Transverse colon (tissue), 4 donors: ENCODE measurements around the gene BACH1. TPM values are rescaled to one million over a fixed set of nuclear protein-coding genes. Genes with fewer than 3 reads are reported as not detected.

Source experiments
- DNase-seq: peaks from one replicate; pipeline ENCODE4 v3.0.0-alpha.2; 2019
- H3K27ac ChIP-seq, 4 donors: fragments of 200-600 bp; sonication (generic); 2 replicates each; pipeline ENCODE4 v1.5.1; 2016 to 2018; ENCODE audit warnings: inconsistent platforms in 4 of 4
- H3K27me3 ChIP-seq: fragments of 200-600 bp; sonication (generic); 2 replicates; pipeline ENCODE4 v1.5.1; 2017; ENCODE audit warnings: inconsistent platforms
- H3K36me3 ChIP-seq, 4 donors: fragments of 200-600 bp; sonication (generic); 2 replicates each; pipeline ENCODE4 v1.5.1; 2017 to 2019; ENCODE audit warnings: inconsistent platforms in 4 of 4
- H3K4me1 ChIP-seq, 4 donors: fragments of 200-600 bp; sonication (generic); 2 replicates each; pipeline ENCODE4 v1.5.1; 2017 to 2020; ENCODE audit warnings: inconsistent platforms in 4 of 4
- H3K4me3 ChIP-seq, 4 donors: fragments of 200-600 bp; sonication (generic); 1 replicate in 1 of 4; 2 replicates in 3 of 4; pipeline versions ENCODE4 v1.5.1 to v1.6.1; 2017 to 2019; ENCODE audit warnings: inconsistent platforms in 4 of 4
- H3K9me3 ChIP-seq, 2 donors: fragments of 200-600 bp; sonication (generic); 2 replicates each; pipeline ENCODE4 v1.5.1; 2017 to 2019; ENCODE audit warnings: inconsistent platforms in 2 of 2
- EP300 ChIP-seq: sonication (generic); formaldehyde crosslinking; IDR thresholded peaks from one replicate; pipeline ENCODE4 v1.6.1; 2017; ENCODE audit warnings: antibody characterized with exemption, low read depth
- POLR2A ChIP-seq: fragments of 450-650 bp; IDR thresholded peaks from one replicate; pipeline ENCODE4 v1.6.1; 2016; ENCODE audit warnings: antibody characterized with exemption, mild to moderate bottlenecking, moderate library complexity
- POLR2AphosphoS5 ChIP-seq, 3 donors: sonication (generic); formaldehyde crosslinking; IDR thresholded peaks; one replicate each; pipeline ENCODE4 v1.6.1; 2016; ENCODE audit warnings: antibody characterized with exemption in 3 of 3
- WGBS, 2 donors: methylation state at CpG; one replicate each; pipeline ENCODE4 v1.1.5; 2018; ENCODE audit warnings: low coverage in 1 of 2; 5-methylcytosine and 5-hydroxymethylcytosine counted together
- in situ Hi-C, 4 donors: fragments of 200-750 bp; cut with MboI; loops; one replicate each; pipeline versions ENCODE4 v1.15.0 to v1.15.1; 2017; ENCODE audit warnings: low sequenced_read_pairs in 3 of 4, low pct_ligation_motif_present in 1 of 4, low pct_unique_long_range_greater_than_20kb in 1 of 4
- intact Hi-C: fragments of 100-400 bp; cut with DNase I; formaldehyde crosslinking; loops from one replicate; pipeline ENCODE4 v1.15.1; 2023; ENCODE audit warnings: low total_unique reads
- total RNA-seq, 4 donors: library from RNA; depleted of rRNA; stranded (reverse); fragments of >200 nt; gene quantifications; one replicate each; pipeline ENCODE4 v1.1.0, GENCODE V29; 2016
- TF ChIP-seq, protein P1 (sequence below), 5 experiments: fragments of 200-600 bp in 3 of 5; fragments of 450-650 bp in 2 of 5; sonication (generic) in 3 of 5; IDR thresholded peaks; 1 replicate in 2 of 5; 2 replicates in 3 of 5; pipeline ENCODE4 v1.5.1; 2016 to 2017; ENCODE audit warnings: antibody characterized with exemption in 5 of 5, inconsistent platforms in 3 of 5, mild to moderate bottlenecking in 2 of 5, moderate library complexity in 1 of 5

Gene BACH1
- total RNA-seq, 4 donors from 2014 or later, result 31.8 to 92.1 (median 42.0) TPM

DNA sequence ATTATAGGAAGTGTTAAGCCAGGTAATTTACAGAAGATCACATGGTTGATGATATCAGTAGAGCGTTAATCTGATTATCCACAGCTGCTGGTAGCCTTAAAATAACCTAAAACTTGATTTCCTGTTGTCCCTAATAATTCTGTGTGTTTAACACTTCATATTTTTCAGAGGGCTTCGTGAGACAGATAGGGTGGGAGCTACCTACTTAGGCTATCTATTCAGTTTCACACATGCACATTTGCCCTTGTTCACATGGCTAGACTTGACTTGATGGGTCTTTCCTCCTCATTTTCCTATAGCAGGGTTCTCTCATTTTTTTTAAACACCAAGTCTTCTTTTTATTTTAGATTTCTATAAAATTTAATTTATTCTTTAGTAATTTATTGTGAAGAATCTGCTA lies 11.0 kb downstream of the BACH1 start:
- WGBS, 2 donors, result 89 to 93% methylated on average over 2 of the region's 2 CpGs

GRCh38 chr21:29311802-29312201 lies 13.1 kb downstream of the BACH1 start:
- in situ Hi-C loops, result no loop called here
- Histone ChIP-seq H3K9me3 (no peaks in the 10 kb centered on the region), H3K27ac (no peak overlapping the region), H3K36me3 (no peaks in the 10 kb centered on the region), H3K4me3 (no peak overlapping the region), H3K4me1 (peaks cover 6 to 63% (median 15%) of the 10 kb centered on the region in 4 donors), H3K27me3 (no peaks in the 10 kb centered on the region)
- TF ChIP-seq, protein P1, sequence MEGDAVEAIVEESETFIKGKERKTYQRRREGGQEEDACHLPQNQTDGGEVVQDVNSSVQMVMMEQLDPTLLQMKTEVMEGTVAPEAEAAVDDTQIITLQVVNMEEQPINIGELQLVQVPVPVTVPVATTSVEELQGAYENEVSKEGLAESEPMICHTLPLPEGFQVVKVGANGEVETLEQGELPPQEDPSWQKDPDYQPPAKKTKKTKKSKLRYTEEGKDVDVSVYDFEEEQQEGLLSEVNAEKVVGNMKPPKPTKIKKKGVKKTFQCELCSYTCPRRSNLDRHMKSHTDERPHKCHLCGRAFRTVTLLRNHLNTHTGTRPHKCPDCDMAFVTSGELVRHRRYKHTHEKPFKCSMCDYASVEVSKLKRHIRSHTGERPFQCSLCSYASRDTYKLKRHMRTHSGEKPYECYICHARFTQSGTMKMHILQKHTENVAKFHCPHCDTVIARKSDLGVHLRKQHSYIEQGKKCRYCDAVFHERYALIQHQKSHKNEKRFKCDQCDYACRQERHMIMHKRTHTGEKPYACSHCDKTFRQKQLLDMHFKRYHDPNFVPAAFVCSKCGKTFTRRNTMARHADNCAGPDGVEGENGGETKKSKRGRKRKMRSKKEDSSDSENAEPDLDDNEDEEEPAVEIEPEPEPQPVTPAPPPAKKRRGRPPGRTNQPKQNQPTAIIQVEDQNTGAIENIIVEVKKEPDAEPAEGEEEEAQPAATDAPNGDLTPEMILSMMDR (IDR thresholded peaks at IDR 0.05), result no peak
- no peak for TF ChIP-seq POLR2A
- no peak for TF ChIP-seq POLR2AphosphoS5 (IDR thresholded peaks at IDR 0.05)
- TF ChIP-seq EP300, result no peak
- intact Hi-C loops, result no loop called here
- WGBS, 2 donors, result 83 to 100% methylated on average over 2 of the region's 2 CpGs
- no peak for DNase-seq

More for the DNA sequence above, 11.0 kb downstream of the BACH1 start:
- DNase-seq, result no peak
- Histone ChIP-seq H3K27me3 (no peaks in the 10 kb centered on the region), H3K9me3 (no peaks in the 10 kb centered on the region), H3K27ac (no peak overlapping the region), H3K36me3 (no peaks in the 10 kb centered on the region), H3K4me1 (peaks cover 6 to 61% (median 23%) of the 10 kb centered on the region in 4 donors), H3K4me3 (no peak overlapping the region)
- intact Hi-C loops (no loop called here), in situ Hi-C loops (no loop called here)
- TF ChIP-seq POLR2A (no peak), POLR2AphosphoS5 (IDR thresholded peaks at IDR 0.05) (no peak), EP300 (no peak)
- TF ChIP-seq, protein P1 (IDR thresholded peaks at IDR 0.05), result no peak

DNA sequence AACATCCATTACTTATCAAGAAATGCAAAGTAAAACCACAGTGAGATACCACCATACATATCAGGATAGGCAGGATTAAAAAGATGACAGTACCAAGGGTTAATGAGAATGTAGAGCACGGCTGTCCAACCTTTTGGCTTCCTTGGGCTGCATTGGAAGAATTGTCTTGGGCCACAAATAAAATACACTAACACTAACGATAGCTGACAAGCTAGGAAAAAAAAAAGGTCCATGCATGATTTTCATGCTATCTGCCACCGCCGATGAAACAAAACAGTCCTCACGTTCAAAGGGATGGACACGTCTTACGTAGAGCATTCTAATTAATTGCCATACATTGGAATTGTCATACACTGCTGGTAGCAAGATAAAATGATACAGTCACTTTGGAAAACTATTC lies 14.3 kb downstream of the BACH1 start:
- in situ Hi-C loops, result no loop called here
- Histone ChIP-seq H3K27ac (no peak overlapping the region), H3K9me3 (no peaks in the 10 kb centered on the region), H3K36me3 (no peaks in the 10 kb centered on the region), H3K27me3 (no peaks in the 10 kb centered on the region), H3K4me3 (no peak overlapping the region), H3K4me1 (peaks cover 0 to 51% (median 6%) of the 10 kb centered on the region in 4 donors)
- whole genome bisulfite sequencing, 2 donors, result 73 to 81% methylated on average over 7 of the region's 7 CpGs
- DNase-seq, result no peak
- TF ChIP-seq, protein P1 (IDR thresholded peaks at IDR 0.05), result no peak
- no peak for TF ChIP-seq POLR2A
- no peak for TF ChIP-seq POLR2AphosphoS5 (IDR thresholded peaks at IDR 0.05)
- no peak for TF ChIP-seq EP300
- intact Hi-C loops, result no loop called here

DNA sequence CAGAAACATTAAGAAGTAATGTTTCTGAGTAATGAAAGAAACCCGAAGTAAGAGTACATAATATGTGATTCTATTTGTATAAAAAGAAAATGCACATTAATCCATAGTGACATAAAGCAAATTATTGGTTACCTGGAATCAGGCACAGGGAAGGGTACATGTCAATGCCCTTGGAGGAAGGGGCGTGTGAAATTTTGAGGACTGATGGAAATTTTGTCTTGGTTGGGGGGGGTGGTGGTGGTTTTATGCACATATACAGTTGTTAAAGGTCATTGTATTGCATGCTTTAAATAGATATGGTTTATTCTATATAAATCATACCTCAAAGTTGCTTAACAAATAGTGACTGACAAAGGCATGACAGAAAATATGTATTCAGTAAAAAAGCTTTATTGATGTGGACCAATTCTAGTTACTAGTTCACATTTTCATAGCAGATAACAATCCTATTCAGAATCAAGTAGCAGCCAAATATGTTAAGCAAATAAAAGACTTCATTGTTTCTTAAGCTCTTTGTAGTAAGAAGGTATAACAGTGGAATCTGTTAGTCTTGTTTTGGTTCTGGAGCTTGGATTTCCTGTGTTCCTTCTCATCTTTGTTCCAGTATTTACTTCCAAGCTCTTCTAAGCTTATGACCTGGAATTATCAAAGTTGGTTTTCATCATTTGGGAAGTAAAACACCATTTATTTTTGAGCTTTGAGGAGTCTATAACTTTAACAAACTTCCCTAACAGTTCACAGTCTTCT lies 15.1 kb downstream of the BACH1 start:
- Histone ChIP-seq H3K4me3 (no peak overlapping the region), H3K36me3 (no peaks in the 10 kb centered on the region), H3K9me3 (no peaks in the 10 kb centered on the region), H3K4me1 (peaks cover 0 to 43% (median 2%) of the 10 kb centered on the region in 4 donors), H3K27ac (no peak overlapping the region), H3K27me3 (no peaks in the 10 kb centered on the region)
- intact Hi-C loops, result no loop called here
- 92 to 95% methylated on average over 2 of the region's 2 CpGs for WGBS, 2 donors
- no peak for DNase-seq
- no peak for TF ChIP-seq POLR2A
- TF ChIP-seq POLR2AphosphoS5 (IDR thresholded peaks at IDR 0.05), result no peak
- TF ChIP-seq EP300, result no peak
- TF ChIP-seq, protein P1 (IDR thresholded peaks at IDR 0.05), result no peak
- in situ Hi-C loops, result no loop called here
